Suppressor macrophage (primary cell): ENCODE measurements around the gene TRIM67.
"Not testable (repeated sequence)": the region's sequence is repeated elsewhere in the genome, so short reads cannot be mapped to it uniquely, and the experiment has no call there.

Experiments used
- DNase-seq, 4 experiments: peaks; one replicate each; pipeline ENCODE4 v3.0.0-alpha.2; 2020 to 2022

Gene TRIM67

GRCh38 chr1:231208980-231209379 is 47.1 kb downstream of the TRIM67 start:
- DNase-seq: no peak

GRCh38 chr1:231209531-231209930 is 47.7 kb downstream of the TRIM67 start:
- DNase-seq: no peak

- no peak for DNase-seq
These were observed 48.3 kb downstream of the TRIM67 start for GRCh38 chr1:231210126-231210525.

GRCh38 chr1:231211005-231211857 is 49.4 kb downstream of the TRIM67 start:
- peak; percentile 76 to 87 (median 80) for DNase-seq

- DNase-seq: not testable (repeated sequence)
These were observed 50.4 kb downstream of the TRIM67 start for GRCh38 chr1:231212301-231212700.

- DNase-seq: no peak
These were observed 52.1 kb downstream of the TRIM67 start for GRCh38 chr1:231213831-231214573.

GRCh38 chr1:231214918-231215680 is 53.2 kb downstream of the TRIM67 start:
- peak; percentile 57 to 63 (median 61) for DNase-seq

- DNase-seq: no peak
These were observed 54.0 kb downstream of the TRIM67 start for GRCh38 chr1:231215681-231216385.

GRCh38 chr1:231216498-231216897 is 54.6 kb downstream of the TRIM67 start:
- no peak for DNase-seq

- no peak for DNase-seq
These were observed 55.2 kb downstream of the TRIM67 start for GRCh38 chr1:231217056-231217455.

GRCh38 chr1:231218078-231218477 is 56.2 kb downstream of the TRIM67 start:
- DNase-seq: no peak

GRCh38 chr1:231219422-231220401 is 57.9 kb downstream of the TRIM67 start:
- DNase-seq: no peak

GRCh38 chr1:231220801-231221200 is 58.9 kb downstream of the TRIM67 start:
- DNase-seq: no peak

GRCh38 chr1:231226156-231226555 is 64.3 kb downstream of the TRIM67 start:
- DNase-seq: no peak

- no peak for DNase-seq
These were observed 69.7 kb downstream of the TRIM67 start for GRCh38 chr1:231231511-231231910.

GRCh38 chr1:231232870-231233734 is 71.2 kb downstream of the TRIM67 start:
- DNase-seq: no peak

GRCh38 chr1:231233735-231234417 is 72.0 kb downstream of the TRIM67 start:
- no peak for DNase-seq

GRCh38 chr1:231234506-231234905 is 72.6 kb downstream of the TRIM67 start:
- no peak for DNase-seq

- DNase-seq: no peak
These were observed 73.8 kb downstream of the TRIM67 start for GRCh38 chr1:231235526-231236207.
